ENCODE data around the gene SHANK1.
A peak's percentile ranks its signal among the peaks of the same experiment; 100 is the strongest.
"Not testable (repeated sequence)": the region's sequence is repeated elsewhere in the genome, so short reads cannot be mapped to it uniquely, and the experiment has no call there.

SHANK1 gene

GRCh38 chr19:50719566-50719965, at the start of gene SHANK1:
TSS of gene SHANK1 (minus strand) at chr19:50719802. CDS start at chr19:50716919, 2,883 bp downstream.
- in situ Hi-C loops (cut with HindIII; ENCODE audit: low sequenced_read_pairs) = no loop called here
- DNase-seq (ENCODE audit: low read depth, low spot score) = no peak
- TF ChIP-seq CTCF (IDR thresholded peaks at IDR 0.05; ENCODE audit: low read depth, low read length) = no peak
- peak within 1 kb of the TSS; percentile 4 for H3K4me3 ChIP-seq (ENCODE audit: low read depth, low read length)

- no peak for TF ChIP-seq CTCF (IDR thresholded peaks at IDR 0.05; ENCODE audit: low read depth, low read length)
- H3K4me3 ChIP-seq (ENCODE audit: low read depth, low read length) = no peak overlapping the region
- no peak for DNase-seq (ENCODE audit: low read depth, low spot score)
- in situ Hi-C loops (cut with HindIII; ENCODE audit: low sequenced_read_pairs) = no loop called here
These were observed 48.7 kb upstream of the SHANK1 start for GRCh38 chr19:50768277-50768676.

- DNase-seq (ENCODE audit: low read depth, low spot score); H3K4me3 ChIP-seq (ENCODE audit: low read depth, low read length); in situ Hi-C loops (cut with HindIII; ENCODE audit: low sequenced_read_pairs): not testable (repeated sequence)
These were observed 47.7 kb upstream of the SHANK1 start for GRCh38 chr19:50767263-50767662.

GRCh38 chr19:50766746-50767145, 47.1 kb upstream of the SHANK1 start:
- DNase-seq (ENCODE audit: low read depth, low spot score); H3K4me3 ChIP-seq (ENCODE audit: low read depth, low read length); in situ Hi-C loops (cut with HindIII; ENCODE audit: low sequenced_read_pairs): not testable (repeated sequence)

- TF ChIP-seq CTCF (IDR thresholded peaks at IDR 0.05; ENCODE audit: low read depth, low read length) = no peak
- H3K4me3 ChIP-seq (ENCODE audit: low read depth, low read length) = no peak overlapping the region
- DNase-seq (ENCODE audit: low read depth, low spot score) = no peak
- in situ Hi-C loops (cut with HindIII; ENCODE audit: low sequenced_read_pairs) = no loop called here
These were observed 44.8 kb upstream of the SHANK1 start for GRCh38 chr19:50764409-50764808.

- in situ Hi-C loops (cut with HindIII; ENCODE audit: low sequenced_read_pairs); H3K4me3 ChIP-seq (ENCODE audit: low read depth, low read length); DNase-seq (ENCODE audit: low read depth, low spot score): not testable (repeated sequence)
These were observed 43.9 kb upstream of the SHANK1 start for GRCh38 chr19:50763521-50763920.

- in situ Hi-C loops (cut with HindIII; ENCODE audit: low sequenced_read_pairs) = not testable (repeated sequence)
These were observed 41.9 kb upstream of the SHANK1 start for GRCh38 chr19:50761501-50761900.

GRCh38 chr19:50759886-50760285, 40.3 kb upstream of the SHANK1 start:
- in situ Hi-C loops (cut with HindIII; ENCODE audit: low sequenced_read_pairs) = no loop called here
- no peak for DNase-seq (ENCODE audit: low read depth, low spot score)
- no peak overlapping the region for H3K4me3 ChIP-seq (ENCODE audit: low read depth, low read length)
- no peak for TF ChIP-seq CTCF (IDR thresholded peaks at IDR 0.05; ENCODE audit: low read depth, low read length)

More at GRCh38 chr19:50761501-50761900, 41.9 kb upstream of the SHANK1 start:
- DNase-seq (ENCODE audit: low read depth, low spot score); H3K4me3 ChIP-seq (ENCODE audit: low read depth, low read length): not testable (repeated sequence)

GRCh38 chr19:50759076-50759475, 39.5 kb upstream of the SHANK1 start:
- H3K4me3 ChIP-seq (ENCODE audit: low read depth, low read length); in situ Hi-C loops (cut with HindIII; ENCODE audit: low sequenced_read_pairs); DNase-seq (ENCODE audit: low read depth, low spot score): not testable (repeated sequence)

GRCh38 chr19:50757624-50758023, 38.0 kb upstream of the SHANK1 start:
- DNase-seq (ENCODE audit: low read depth, low spot score); in situ Hi-C loops (cut with HindIII; ENCODE audit: low sequenced_read_pairs); H3K4me3 ChIP-seq (ENCODE audit: low read depth, low read length): not testable (repeated sequence)

- DNase-seq (ENCODE audit: low read depth, low spot score); H3K4me3 ChIP-seq (ENCODE audit: low read depth, low read length); in situ Hi-C loops (cut with HindIII; ENCODE audit: low sequenced_read_pairs): not testable (repeated sequence)
These were observed 36.6 kb upstream of the SHANK1 start for GRCh38 chr19:50756244-50756643.
